GM10266 (cell line): ENCODE measurements around the gene FAM210B.
"Not testable (repeated sequence)": the region's sequence is repeated elsewhere in the genome, so short reads cannot be mapped to it uniquely, and the experiment has no call there.

Experiments
- DNase-seq: peaks from one replicate; pipeline ENCODE4 v3.0.0; 2012; ENCODE audit errors: extremely low spot score
- TF ChIP-seq, protein P1 (sequence below): IDR thresholded peaks from 2 replicates; pipeline ENCODE4 v1.5.1; 2012; ENCODE audit warnings: mild to moderate bottlenecking, low read depth; ENCODE audit not compliant: control insufficient read depth, insufficient read depth; ENCODE audit errors: missing control alignments

FAM210B gene

DNA sequence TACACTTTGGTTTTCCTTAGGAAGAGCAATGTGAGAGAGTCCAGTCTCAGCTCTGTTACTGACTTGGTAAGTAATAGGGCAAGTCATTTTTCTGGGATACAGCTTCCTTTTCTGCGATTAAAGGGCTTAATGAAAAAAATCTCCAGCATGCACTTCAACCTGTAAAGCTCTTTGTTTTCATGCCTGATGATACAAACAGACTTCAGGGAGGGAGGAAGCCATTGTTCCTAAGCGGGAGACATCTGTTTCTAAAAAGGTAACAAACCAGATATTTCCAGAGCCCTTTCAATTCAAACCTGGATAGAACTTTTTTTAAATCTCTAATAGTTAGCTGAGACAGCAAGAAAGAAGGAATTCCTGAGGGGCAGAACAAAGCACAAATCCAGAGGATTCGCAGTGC lies 48.1 kb downstream of the FAM210B start:
- TF ChIP-seq, protein P1, sequence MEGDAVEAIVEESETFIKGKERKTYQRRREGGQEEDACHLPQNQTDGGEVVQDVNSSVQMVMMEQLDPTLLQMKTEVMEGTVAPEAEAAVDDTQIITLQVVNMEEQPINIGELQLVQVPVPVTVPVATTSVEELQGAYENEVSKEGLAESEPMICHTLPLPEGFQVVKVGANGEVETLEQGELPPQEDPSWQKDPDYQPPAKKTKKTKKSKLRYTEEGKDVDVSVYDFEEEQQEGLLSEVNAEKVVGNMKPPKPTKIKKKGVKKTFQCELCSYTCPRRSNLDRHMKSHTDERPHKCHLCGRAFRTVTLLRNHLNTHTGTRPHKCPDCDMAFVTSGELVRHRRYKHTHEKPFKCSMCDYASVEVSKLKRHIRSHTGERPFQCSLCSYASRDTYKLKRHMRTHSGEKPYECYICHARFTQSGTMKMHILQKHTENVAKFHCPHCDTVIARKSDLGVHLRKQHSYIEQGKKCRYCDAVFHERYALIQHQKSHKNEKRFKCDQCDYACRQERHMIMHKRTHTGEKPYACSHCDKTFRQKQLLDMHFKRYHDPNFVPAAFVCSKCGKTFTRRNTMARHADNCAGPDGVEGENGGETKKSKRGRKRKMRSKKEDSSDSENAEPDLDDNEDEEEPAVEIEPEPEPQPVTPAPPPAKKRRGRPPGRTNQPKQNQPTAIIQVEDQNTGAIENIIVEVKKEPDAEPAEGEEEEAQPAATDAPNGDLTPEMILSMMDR, result no peak
- no peak for DNase-seq

- TF ChIP-seq, protein P1, result no peak
- no peak for DNase-seq
Observed at GRCh38 chr20:56409521-56409920, 50.7 kb downstream of the FAM210B start.

DNA sequence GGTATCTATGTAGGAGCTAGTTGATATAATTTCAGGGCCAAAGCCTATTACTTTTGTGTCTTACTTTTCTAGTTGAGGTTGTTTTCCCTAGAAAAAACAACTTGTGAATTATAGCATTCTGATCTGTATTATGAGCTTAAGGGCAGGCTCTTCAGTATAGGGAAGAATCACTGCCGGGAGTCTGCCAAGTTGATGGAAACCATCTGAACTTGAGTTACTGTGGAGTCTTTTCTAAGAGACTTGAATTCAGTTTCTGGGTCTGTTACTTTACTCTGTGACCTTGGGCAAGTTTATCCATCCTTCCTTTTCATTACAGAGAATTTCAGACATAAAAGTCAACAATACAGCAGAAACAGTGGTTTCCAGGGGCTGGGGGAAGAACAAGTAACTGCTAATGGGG lies 51.2 kb downstream of the FAM210B start:
- no peak for DNase-seq
- TF ChIP-seq, protein P1, result no peak

DNA sequence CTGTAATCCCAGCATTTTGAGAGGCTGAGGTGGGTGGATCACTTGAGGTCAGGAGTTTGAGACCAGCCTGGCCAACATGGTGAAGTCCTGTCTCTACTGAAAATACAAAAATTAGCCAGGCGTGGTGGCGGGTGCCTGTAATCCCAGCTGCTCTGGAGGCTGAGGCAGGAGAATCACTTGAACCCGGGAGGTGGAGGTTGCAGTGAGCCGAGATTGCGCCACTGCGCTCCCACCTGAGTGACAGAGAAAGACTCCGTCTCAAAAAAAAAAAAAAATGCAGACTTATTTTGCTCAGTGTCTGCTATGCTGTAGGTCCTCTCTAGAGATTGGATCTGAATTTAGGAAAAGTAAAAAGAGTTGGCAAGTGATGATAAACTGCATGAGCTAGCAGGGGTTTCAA lies 52.5 kb downstream of the FAM210B start:
- not testable (repeated sequence) for DNase-seq

DNA sequence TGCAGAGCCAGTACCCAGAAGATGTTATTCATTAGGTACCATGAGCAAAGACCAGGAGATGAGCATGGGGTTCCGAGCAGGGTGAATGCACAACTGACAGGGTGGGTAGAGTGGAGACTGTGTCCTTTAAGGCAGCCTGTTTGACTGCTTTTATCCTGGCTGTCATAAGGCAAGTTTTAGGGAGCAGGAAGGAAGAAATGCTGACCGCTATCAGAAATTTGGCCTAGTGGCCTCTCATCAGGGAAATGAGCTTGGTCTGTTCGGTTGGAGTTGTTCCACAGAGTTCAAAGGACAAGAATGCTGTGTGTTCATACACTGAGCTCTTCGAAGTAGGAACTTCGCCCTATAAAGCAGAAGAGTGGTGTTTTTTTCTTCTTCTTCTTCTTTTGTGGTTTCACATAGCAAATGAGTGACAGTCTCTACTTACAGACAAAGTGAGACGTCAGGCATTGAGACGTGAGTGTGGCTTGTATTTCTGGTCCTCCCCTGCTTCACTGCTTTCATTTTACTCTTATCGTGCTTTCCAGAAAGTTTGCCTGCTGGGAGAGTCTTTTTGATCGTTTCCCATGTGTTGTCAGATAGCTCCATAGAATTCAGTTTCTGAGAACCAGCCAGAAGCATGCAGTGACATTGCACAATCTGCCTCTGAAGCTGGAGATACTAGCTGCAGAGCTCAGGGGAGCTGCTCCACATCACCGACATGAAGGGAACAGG lies 53.1 kb downstream of the FAM210B start, which contains the start of gene CASS4:
Gene CASS4 (plus strand): TSS at position 502 of the 714 bp plus-strand sequence. CDS start 199 bp downstream, at position 701.
- TF ChIP-seq, protein P1, result no peak
- DNase-seq, result no peak

- DNase-seq, result no peak
Observed at GRCh38 chr20:56412473-56412790, 53.7 kb downstream of the FAM210B start.

GRCh38 chr20:56412949-56413348 lies 54.2 kb downstream of the FAM210B start:
- no peak for DNase-seq
- TF ChIP-seq, protein P1, result no peak

More at GRCh38 chr20:56412473-56412790, 53.7 kb downstream of the FAM210B start:
- TF ChIP-seq, protein P1, result no peak
